Measurements from ENCODE around the gene ZCCHC14. TPM values are rescaled to one million over a fixed set of nuclear protein-coding genes. Genes with fewer than 3 reads are reported as not detected.
"Not testable (repeated sequence)": the region's sequence is repeated elsewhere in the genome, so short reads cannot be mapped to it uniquely, and the experiment has no call there.

ZCCHC14 gene
- total RNA-seq, 2 donors from 2014 or later: 16.5 to 17.7 TPM

- H3K9me3 ChIP-seq (ENCODE audit: control insufficient read depth, low read length, poor library complexity, severe bottlenecking): no peaks in the 10 kb centered on the region
- Mint-ChIP-seq H3K36me3 (ENCODE audit: low read depth) (peaks cover 2% of the 10 kb centered on the region), H3K27ac (peak overlapping the region; percentile 61), H3K4me1 (peaks cover 32% of the 10 kb centered on the region), H3K27me3 (no peaks in the 10 kb centered on the region), H3K4me3 (no peak overlapping the region)
- ATAC-seq (no peak), DNase-seq (no peak)
Measured at GRCh38 chr16:87369796-87370719, 122.8 kb downstream of the ZCCHC14 start.

DNA sequence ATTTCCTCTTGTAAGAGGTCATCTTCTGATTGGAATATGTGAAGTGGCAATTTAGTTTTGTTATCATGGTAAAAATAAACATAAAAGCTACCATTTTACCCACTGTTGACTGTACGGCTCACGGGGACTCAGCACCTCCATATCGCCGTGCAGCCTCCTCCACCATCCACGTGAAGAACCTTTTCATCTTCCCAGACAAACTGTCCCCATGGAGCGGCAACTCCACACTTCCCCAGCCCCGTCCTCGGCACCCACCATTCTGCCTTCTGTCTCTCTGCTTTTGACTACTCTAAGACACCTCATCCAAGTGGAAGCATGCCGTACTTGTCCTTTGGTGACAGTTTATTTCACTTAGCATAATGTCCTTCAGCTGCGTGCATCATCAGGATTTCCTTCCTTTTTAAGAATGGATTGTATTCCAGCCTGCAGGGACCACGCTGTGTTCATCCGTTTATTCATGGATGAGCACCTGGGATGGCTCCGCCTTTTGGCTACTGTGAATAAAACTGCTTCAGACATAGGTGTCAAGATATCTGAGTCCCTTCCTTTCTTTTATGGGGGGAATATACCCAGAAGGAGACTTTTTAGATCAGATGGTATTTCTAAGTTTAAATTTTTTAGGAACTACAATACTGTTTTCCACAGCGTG, 123.6 kb downstream of the ZCCHC14 start:
- DNase-seq (no peak), ATAC-seq (no peak)
- Mint-ChIP-seq H3K4me1 (peaks cover 34% of the 10 kb centered on the region), H3K36me3 (ENCODE audit: low read depth) (peaks cover 2% of the 10 kb centered on the region), H3K27me3 (no peaks in the 10 kb centered on the region), H3K4me3 (no peak overlapping the region), H3K27ac (peak overlapping the region; percentile 61)
- H3K9me3 ChIP-seq (ENCODE audit: control insufficient read depth, low read length, poor library complexity, severe bottlenecking): no peaks in the 10 kb centered on the region

DNA sequence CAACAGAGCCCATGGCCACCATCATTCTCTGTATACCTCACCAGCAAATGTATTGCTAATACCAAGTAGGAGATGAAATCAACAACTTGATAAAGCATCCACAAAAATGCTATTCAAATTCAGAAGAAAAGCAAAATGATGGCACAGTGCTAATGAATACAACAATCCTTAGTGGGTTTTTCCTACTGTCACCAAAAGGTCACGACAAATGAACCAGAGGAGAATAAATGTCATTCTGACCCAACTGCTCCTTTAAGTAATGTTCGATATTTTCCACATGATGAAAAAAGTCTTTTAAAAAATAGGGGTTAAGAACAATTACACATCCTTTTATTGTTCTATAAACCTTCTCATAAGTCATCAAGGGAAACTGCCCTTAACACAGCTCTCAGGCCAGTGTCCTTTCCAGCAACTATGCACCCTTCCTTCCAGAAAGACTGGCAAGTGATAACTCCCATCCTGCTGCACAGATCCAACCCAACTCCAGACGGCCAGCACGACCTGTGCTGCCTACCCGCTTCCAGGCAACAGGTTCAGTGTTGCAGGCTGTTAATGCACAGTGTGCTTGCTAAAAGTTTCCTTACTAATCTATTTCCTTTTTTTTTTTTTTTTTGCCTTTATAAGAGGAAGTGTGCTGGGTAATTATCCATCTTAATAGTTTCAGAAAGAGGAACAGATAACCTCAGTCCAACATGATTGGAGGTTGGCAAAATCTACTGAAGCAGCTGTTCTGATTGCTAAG, 124.6 kb downstream of the ZCCHC14 start:
- no peak overlapping the region for H3K4me3 Mint-ChIP-seq
- no peak for DNase-seq
- ATAC-seq: no peak
- H3K27me3 Mint-ChIP-seq: no peaks in the 10 kb centered on the region
- peaks cover 35% of the 10 kb centered on the region for H3K4me1 Mint-ChIP-seq
- H3K27ac Mint-ChIP-seq: peak overlapping the region; percentile 61
- H3K9me3 ChIP-seq (ENCODE audit: control insufficient read depth, low read length, poor library complexity, severe bottlenecking): no peaks in the 10 kb centered on the region
- H3K36me3 Mint-ChIP-seq (ENCODE audit: low read depth): peaks cover 2% of the 10 kb centered on the region

DNA sequence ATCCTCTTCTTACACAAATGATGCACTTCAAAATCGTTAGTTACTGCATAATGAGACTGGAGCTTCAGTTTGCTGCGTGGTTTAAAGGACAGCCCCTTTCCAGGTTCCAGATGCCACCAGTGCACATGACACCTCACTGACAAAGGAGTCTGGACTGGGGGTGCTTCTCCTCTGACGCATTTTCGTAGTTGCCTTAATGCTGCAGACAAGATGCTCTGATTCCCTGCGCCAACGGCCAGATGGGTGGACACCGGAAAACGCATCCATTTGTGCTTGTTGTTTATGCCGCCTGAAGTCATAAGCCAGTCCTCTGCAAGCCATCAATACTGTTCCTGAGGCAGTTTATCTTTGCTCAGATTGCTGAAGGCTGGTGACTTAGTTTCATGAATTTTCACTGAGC, 125.3 kb downstream of the ZCCHC14 start:
- no peaks in the 10 kb centered on the region for H3K27me3 Mint-ChIP-seq
- H3K4me3 Mint-ChIP-seq: no peak overlapping the region
- DNase-seq (no peak), ATAC-seq (no peak)
- peaks cover 2% of the 10 kb centered on the region for H3K36me3 Mint-ChIP-seq (ENCODE audit: low read depth)
- no peak overlapping the region for H3K27ac Mint-ChIP-seq
- H3K4me1 Mint-ChIP-seq: peaks cover 35% of the 10 kb centered on the region
- H3K9me3 ChIP-seq (ENCODE audit: control insufficient read depth, low read length, poor library complexity, severe bottlenecking): no peaks in the 10 kb centered on the region

- Mint-ChIP-seq H3K36me3 (ENCODE audit: low read depth) (peaks cover 2% of the 10 kb centered on the region), H3K4me3 (no peak overlapping the region), H3K27ac (no peak overlapping the region), H3K4me1 (peaks cover 35% of the 10 kb centered on the region), H3K27me3 (no peaks in the 10 kb centered on the region)
- DNase-seq (no peak), ATAC-seq (no peak)
- no peaks in the 10 kb centered on the region for H3K9me3 ChIP-seq (ENCODE audit: control insufficient read depth, low read length, poor library complexity, severe bottlenecking)
Measured at GRCh38 chr16:87366930-87367329, 125.9 kb downstream of the ZCCHC14 start.

GRCh38 chr16:87366288-87366687, 126.5 kb downstream of the ZCCHC14 start:
- no peaks in the 10 kb centered on the region for H3K9me3 ChIP-seq (ENCODE audit: control insufficient read depth, low read length, poor library complexity, severe bottlenecking)
- H3K27ac Mint-ChIP-seq: no peak overlapping the region
- H3K36me3 Mint-ChIP-seq (ENCODE audit: low read depth): peaks cover 2% of the 10 kb centered on the region
- H3K4me3 Mint-ChIP-seq: no peak overlapping the region
- no peaks in the 10 kb centered on the region for H3K27me3 Mint-ChIP-seq
- no peak for ATAC-seq
- DNase-seq: no peak
- peaks cover 33% of the 10 kb centered on the region for H3K4me1 Mint-ChIP-seq

DNA sequence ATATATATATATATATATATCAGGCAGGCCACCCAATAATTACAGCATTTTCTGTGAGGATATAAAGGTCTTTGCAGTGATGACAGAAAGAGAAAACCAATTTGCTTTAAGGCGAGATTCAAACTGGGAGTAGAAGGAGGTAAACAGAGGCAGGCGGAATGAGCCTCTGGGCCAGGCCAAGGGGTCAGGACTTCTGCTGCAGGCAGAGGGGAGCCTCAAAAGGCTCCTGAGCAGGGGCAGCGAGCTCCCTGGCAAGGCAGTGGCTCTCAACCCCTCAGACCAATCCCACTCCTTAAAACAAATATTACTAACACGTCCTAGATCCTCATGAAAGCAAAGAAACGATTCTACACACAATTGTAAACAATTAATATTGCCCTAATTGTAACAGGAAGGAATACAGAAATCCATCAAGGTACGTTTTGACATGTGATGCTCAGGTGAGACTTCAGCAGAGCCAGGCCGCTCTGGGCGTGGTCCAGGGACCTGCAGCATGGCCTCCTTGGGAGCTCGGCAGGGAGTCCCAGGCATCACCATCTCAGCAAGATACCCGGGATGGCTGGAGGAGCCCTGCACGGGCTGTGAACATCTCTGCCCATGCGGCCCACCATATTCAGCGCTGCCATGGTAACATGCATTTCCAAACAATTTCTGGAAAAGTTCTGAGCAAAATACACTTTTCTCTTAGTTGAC, 127.7 kb downstream of the ZCCHC14 start:
- H3K27me3 Mint-ChIP-seq: no peaks in the 10 kb centered on the region
- peaks cover 2% of the 10 kb centered on the region for H3K36me3 Mint-ChIP-seq (ENCODE audit: low read depth)
- H3K4me3 Mint-ChIP-seq: no peak overlapping the region
- H3K4me1 Mint-ChIP-seq: peaks cover 31% of the 10 kb centered on the region
- DNase-seq (no peak), ATAC-seq (no peak)
- peak overlapping the region; percentile 69 for H3K27ac Mint-ChIP-seq
- H3K9me3 ChIP-seq (ENCODE audit: control insufficient read depth, low read length, poor library complexity, severe bottlenecking): no peaks in the 10 kb centered on the region

- Mint-ChIP-seq H3K27ac (peak overlapping the region; percentile 69), H3K27me3 (no peaks in the 10 kb centered on the region), H3K4me3 (no peak overlapping the region), H3K36me3 (ENCODE audit: low read depth) (peaks cover 3% of the 10 kb centered on the region), H3K4me1 (peaks cover 29% of the 10 kb centered on the region)
- DNase-seq (no peak), ATAC-seq (no peak)
- H3K9me3 ChIP-seq (ENCODE audit: control insufficient read depth, low read length, poor library complexity, severe bottlenecking): no peaks in the 10 kb centered on the region
Measured at GRCh38 chr16:87363771-87364455, 128.9 kb downstream of the ZCCHC14 start.

GRCh38 chr16:87362828-87363559, 129.8 kb downstream of the ZCCHC14 start:
- H3K36me3 Mint-ChIP-seq (ENCODE audit: low read depth); H3K4me3 Mint-ChIP-seq: not testable (repeated sequence)

DNA sequence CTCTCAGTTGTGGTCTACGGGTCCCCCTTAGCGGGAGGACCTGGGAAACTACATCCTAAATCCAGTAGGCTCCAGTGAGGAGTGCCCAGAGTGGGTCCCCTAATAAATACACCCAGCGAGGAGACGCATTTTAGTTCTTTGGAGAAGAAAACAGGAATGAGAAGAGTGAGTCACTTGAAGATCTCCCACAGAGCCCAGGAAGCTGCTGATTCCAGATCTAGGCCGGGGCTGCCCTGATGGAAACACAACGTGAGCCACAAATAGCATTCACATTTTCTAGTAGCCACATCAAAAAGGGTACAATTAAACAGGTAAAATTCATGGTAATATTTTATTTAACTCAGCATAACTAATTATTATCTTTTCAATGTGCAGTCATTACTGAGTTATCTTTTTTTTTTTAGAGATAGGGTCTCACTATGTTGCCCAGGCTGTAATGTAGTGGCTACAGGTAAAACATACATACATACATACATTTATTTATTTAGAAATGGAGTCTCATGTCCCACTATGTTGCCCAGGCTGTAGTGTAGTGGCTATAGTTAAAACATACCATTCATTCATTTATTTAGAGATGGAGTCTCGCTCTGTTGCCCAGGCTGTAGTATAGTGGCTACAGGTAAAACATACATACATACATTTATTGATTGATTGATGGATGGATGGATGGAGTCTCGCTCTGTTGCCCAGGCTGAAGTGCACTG, 130.8 kb downstream of the ZCCHC14 start:
- DNase-seq (no peak), ATAC-seq (no peak)
- Mint-ChIP-seq H3K27me3 (no peaks in the 10 kb centered on the region), H3K4me3 (no peak overlapping the region), H3K36me3 (ENCODE audit: low read depth) (peaks cover 3% of the 10 kb centered on the region), H3K4me1 (peaks cover 16% of the 10 kb centered on the region), H3K27ac (no peak overlapping the region)
- H3K9me3 ChIP-seq (ENCODE audit: control insufficient read depth, low read length, poor library complexity, severe bottlenecking): no peaks in the 10 kb centered on the region

More at GRCh38 chr16:87362828-87363559, 129.8 kb downstream of the ZCCHC14 start:
- H3K27me3 Mint-ChIP-seq; ATAC-seq; H3K9me3 ChIP-seq (ENCODE audit: control insufficient read depth, low read length, poor library complexity, severe bottlenecking); DNase-seq: not testable (repeated sequence)
- peak overlapping the region; percentile 69 for H3K27ac Mint-ChIP-seq
- H3K4me1 Mint-ChIP-seq: peaks cover 22% of the 10 kb centered on the region

DNA sequence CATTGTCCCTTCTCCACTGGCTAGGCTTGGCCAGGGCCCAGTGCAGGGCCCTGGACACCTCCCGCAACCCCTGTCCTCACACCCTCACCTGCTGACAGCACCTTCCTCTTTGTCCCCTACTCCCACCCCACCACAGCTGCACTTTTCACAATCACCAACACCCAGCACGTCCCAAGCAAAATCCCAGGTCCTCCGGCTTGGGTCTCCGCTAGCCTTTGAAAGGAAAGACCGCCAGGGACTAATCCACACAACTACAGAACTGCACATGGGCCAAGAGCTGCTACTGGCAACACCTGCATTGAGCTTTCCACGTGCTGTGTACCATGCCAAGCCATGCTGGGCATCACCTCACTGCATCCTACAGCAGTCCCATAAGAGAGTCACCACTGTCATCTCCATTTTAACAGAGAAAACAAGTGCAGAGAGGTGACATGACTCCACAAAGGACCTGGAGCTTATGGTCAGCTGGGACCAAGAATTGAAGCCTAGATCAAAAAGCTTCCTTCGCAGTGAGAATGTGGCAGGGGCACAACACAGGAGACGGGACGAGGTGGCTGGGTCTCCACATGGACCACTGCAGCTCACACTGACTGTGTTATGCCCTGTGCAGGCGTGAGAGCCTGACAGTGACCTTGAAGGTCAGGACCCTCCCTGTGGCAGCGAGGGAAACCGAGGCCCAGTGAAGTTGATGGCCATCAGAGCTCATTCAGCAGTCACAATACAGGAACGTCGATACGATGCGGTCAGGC, 131.8 kb downstream of the ZCCHC14 start:
- no peak for DNase-seq
- H3K9me3 ChIP-seq (ENCODE audit: control insufficient read depth, low read length, poor library complexity, severe bottlenecking): no peaks in the 10 kb centered on the region
- H3K27ac Mint-ChIP-seq: no peak overlapping the region
- H3K36me3 Mint-ChIP-seq (ENCODE audit: low read depth): peaks cover 3% of the 10 kb centered on the region
- ATAC-seq: no peak
- H3K27me3 Mint-ChIP-seq: no peaks in the 10 kb centered on the region
- H3K4me1 Mint-ChIP-seq: peaks cover 13% of the 10 kb centered on the region
- no peak overlapping the region for H3K4me3 Mint-ChIP-seq

Data from T-helper 17 cell (primary cell).